NCI-H524 (cell line): ENCODE results near the gene NLN.
"Not testable (repeated sequence)": the region's sequence is repeated elsewhere in the genome, so short reads cannot be mapped to it uniquely, and the experiment has no call there.

Experiments
- DNase-seq, 2 experiments: peaks; one replicate each; lab custom pipeline; 2025; lab: John Stamatoyannopoulos, UW

NLN gene

DNA sequence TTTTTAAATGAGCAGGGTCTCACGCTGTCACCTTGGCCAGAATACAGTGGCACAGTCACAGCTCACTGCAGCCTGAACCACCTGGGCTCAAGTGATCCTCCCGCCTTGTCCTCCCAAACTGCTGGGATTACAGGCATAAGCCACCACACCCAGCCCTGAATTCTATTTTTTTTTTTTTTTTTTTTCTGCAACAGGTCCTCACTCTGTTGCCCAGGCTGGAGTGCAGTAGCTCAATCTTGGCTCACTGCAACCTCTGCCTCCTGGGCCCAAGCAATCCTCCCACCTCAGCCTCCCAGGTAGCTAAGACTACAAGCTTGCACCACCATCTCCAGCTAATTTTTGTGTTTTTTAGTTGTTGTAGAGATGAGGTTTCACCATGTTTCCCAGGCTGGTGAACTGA lies 51.0 kb downstream of the NLN start:
- DNase-seq = not testable (repeated sequence)

DNA sequence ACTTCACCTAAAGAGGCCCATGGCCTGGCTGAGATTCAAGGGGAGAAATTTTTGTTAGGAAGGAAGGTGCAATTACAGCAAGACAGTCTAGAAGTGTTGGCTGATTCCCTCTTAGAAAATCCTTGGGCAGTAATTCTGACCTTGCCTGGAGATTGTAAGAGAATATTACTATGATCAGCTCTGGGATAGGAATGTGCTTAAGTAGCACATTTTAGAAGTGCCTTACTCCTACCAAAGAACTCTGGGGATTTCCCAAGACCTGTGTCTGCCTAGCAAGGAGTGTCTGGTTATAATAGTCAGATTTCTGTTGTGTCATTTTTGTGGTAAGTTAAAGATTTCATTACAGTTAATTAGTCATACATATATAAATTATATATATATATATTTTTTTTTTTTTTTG lies 52.3 kb downstream of the NLN start:
- DNase-seq = no peak

DNA sequence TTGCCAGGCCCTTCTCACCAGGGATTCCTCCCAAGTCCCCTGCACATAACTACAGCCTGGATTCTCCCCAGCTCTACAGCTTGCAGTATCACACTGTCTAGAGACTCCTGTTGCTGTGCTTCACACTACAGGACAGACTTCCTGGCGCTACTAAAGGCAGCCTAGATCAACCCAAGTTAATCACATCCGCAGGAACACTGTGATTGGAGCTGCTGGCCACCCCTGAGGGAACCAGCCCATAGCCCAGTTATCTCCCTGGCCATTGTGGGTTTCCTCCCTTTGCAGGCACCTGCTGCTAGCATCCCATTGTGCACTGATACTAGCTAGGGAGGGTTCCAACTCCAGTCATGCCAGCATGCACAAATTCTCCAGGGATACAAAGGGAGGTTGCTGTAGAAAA lies 53.5 kb downstream of the NLN start:
- DNase-seq = no peak

DNA sequence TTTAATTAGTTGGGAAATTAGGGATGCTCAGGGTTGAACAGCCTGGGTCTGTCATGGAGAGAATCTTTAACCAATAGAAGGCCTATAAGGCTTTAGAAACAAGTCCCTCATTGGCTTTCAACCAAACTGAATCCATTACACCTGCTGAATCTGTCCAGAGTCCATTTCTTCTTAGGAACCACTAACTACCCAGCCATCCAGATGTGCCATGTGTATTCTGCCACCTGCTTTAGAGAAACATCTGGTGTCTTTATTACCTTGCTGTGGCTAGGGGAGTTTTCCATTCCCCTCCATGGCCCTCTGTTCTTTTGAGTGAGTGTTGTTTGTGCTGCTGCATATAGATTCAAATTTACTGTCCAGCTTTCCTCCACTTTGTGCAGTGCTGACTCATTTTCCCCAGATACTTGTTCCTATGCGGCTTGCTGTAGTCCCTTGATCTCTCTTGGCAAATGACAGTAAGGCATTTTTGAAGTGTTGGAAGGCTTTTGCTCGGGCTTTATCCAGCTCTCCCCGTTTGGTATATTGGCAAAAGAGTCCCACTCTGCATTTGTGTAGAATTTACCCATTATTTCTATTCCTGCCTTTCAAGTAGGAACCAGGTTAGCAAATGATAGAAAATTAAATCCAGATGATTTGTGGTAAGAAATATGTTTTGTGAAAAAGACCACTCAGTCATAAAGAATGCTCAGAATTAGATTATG lies 54.6 kb downstream of the NLN start:
- no peak for DNase-seq

DNA sequence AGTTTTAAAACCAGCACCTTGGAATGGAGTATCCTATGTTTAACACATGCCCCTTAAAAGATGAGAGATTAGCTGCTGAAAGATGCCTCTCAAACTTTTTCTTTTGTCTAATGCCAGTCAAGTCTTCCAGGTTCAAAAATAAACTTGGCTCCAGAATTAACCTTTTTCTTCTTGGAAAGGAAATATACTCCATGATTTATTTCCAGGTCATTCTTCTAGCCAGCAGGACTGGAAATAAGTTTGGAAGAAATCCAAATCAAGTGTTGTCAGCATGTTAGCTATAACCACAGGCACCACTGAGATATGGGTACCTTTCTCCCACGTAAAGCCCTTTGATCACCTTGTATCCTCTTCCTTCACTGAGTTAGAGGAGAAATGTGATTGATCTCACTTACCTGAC lies 56.1 kb downstream of the NLN start:
- DNase-seq = no peak

DNA sequence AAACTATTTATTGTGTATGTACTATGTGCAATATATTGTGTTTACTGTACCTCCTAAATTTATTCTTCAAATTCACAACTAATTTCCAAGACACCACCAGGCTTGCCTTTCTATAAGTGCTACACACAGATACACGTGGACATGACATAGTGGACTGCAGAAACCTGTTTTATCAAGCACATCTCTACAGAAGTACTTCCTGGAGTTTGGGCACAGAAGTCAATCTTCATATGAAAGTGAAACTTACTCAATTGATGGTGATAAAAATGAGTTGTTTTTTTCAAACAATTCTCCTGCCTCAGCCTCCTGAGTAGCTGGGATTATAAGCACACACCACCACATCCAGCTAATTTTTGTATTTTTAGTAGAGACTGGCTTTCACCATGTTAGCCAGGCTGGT lies 57.6 kb downstream of the NLN start:
- DNase-seq = no peak

DNA sequence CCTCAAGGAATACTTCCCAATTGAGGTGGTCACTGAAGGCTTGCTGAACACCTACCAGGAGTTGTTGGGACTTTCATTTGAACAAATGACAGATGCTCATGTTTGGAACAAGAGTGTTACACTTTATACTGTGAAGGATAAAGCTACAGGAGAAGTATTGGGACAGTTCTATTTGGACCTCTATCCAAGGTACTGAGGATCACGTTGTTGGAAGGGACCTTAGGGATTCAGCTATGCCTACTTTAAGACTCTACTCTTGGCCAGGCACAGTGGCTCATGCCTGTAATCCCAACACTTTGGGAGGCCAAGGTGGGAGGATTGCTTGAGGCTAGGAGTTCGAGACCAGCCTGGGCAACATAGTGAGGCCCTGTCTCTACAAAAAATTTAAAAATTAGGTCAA lies 66.3 kb downstream of the NLN start:
- not testable (repeated sequence) for DNase-seq

DNA sequence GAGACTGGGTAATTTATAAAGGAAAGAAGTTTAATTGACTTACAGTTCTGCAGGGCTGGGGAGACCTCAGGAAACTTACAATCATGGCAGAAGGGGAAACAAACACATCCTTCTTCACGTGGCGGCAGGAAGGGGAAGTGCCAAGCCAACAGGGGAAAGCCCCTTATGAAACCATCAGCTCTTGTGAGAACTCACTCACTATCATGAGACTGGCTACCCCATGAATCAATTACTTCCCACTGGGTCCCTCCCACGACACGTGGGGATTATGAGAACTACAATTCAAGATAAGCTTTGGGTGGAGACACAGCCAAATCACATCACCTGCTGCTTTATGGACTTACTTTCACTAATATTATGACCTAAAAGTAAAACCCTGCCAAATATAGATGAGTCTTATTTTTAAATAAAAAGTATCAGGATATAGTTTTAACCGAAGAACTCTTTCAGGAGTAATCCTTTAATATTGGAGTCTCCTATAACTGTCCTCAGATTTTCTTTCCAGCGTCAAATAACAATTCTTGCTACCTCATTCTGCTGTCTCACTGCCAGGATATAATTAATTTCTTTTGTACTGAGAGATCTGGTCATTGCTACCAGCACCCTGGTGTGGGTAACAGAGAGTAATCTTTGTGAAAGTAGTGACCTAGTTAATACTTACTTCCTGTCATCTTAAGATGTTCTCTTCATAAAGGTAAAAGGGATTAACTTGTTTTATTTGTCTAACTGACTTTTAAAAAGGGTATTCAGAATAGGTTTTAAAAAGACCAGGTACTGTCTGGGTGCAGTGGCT lies 68.6 kb downstream of the NLN start:
- DNase-seq = no peak

DNA sequence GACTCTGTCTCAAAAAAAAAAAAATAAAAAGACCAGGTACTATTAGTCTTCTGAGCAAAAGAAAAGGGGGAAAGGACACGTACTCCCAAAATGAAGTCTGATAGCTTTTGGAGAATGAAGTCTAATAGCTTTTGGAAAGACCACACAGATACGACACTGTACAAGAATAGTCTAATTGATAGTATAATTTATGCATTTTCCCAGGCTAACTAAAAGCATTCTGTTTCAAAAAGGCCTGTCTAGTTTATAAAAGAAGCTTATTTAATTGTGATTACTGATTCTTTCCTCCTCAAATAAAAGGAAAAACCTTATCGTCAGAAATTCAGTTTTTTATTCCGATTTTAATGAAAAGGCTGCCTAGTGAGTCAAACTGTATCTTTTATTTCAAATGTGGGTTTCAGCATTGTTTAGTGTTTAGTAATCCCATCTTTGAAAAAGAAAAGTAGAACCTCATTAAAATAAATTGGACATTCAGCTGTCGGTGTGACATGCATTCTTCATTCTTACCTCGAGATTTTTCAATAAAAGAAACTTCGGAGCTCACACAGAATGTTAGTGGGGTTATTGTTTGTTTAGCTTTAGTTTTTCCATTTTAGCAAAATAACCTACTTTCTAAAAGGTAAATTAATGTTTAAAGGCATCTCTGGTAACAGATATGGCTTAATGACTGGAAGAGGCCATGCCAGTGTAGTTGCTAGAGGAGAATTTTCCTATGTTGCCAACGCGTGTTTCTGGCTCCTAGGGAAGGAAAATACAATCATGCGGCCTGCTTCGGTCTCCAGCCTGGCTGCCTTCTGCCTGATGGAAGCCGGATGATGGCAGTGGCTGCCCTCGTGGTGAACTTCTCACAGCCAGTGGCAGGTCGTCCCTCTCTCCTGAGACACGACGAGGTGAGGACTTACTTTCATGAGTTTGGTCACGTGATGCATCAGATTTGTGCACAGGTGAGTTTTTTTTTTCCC lies 70.0 kb downstream of the NLN start:
- DNase-seq = no peak

DNA sequence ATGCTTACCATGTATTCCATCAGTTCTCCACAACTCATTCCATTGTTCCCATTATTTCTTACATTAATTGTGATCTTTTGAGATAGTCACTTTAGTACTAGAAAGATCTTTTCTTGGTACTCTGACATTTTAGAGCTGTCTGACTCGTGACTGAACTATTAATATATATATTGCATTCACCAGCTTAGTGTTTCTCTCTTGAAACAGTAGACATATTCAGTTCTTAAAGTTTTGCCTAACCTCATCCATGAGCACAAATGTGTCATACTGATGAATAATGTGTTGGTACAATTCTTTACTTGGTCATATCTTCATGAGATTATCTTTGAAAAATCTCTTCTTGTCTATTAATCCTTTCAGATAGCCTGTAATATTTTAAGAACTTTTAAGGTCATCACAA lies 74.3 kb downstream of the NLN start:
- no peak for DNase-seq

DNA sequence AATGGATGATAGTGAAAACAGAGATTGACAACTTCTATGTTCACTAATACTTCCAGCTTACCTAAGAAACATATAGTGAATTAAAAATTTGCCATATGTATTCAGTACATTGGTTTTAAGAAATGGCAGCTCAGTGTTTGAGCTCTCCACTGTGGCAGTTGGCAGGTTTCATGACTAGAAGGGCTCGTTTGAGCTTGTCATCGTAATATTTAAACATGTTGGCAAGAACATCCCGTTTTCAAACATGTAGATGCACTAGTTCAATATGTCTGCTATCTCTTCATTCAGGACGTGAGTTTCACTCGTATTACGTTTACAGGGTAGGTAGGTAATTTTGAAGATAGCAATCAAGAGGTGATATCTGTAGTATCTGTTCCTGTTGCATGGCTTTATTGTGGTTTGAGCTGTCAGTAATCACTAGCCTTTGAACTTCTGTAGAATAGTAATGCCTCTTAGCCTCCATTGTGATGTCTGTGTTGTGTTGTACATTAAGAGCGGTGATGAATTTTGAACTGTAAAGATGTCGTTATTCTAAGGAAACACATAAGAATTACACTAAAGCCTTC lies 74.8 kb downstream of the NLN start:
- DNase-seq = no peak

DNA sequence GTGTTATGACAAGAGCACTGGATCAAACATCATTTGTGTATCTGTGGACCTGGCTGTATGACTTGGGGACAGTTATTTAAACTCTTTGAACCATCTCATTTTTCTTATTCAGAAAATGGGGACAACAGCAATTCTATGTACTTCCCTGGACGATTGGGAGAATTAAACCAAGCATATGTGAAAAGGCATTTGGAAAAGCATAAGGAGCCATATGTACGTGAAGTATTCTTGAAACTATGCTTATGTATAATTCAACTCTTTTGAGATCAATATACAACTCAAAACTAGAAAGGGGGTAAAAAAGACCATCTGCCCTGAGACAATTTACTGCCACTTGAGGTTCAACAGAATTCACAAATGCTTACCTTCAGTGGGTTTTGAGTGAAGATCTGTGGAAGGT lies 75.5 kb downstream of the NLN start:
- peak; percentile 62 to 88 for DNase-seq

DNA sequence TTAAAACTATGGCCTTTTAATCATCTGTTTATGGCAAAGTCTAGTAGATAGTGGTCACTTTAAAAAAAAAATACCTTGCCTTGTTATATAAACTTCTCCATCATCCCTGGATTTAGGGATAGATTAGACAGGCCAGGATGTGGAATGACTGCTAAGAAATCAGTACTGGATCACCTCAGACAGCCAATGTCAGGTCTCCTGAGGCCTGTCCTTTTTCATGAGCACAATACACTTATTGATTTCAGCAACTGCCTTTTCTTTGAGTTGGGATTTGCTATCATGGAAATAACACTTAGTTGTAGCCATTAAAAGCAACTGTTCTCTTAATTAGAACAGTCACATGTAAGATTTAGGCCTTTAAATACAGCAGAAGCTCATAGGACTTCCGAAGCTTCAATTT lies 77.9 kb downstream of the NLN start:
- DNase-seq = no peak

DNA sequence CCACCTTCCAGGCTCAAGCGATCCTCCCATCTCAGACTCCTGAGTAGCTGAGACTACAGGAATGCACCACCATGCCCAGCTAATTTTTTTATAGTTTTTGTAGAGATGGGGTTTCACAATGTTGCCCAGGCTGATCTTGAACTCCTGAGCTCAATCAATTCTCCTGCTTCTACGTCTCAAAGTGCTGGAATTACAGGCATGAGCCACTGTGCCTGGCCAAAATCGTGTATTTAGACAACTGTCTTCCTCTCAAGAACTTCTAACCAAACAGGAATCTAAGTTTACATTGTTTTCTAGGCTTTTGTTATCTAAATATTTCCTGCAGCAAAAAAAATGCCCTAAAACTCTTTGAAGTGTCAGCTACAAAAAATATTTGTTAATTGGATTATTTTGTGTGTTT lies 78.8 kb downstream of the NLN start:
- DNase-seq = no peak

DNA sequence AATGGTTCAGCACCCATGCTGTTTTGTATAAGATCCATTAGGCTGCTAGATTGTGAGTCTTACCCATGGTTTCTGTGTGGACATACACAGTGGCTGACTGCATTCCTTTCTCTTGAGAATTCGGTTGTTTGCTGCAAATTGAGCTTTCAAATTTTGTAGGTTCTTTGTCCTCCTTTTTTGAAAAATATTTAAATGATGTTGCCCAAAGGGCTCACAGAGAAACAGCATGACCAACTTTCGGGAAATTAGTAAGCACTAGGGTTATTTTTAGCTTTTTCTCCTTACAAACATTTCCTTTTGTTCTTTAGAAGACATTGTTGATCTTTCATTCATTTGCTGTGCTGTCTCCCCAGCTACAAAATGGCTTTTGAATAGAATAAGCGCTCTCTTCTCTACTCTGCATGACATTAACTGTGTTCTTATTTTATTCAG lies 79.4 kb downstream of the NLN start:
- DNase-seq = no peak

DNA sequence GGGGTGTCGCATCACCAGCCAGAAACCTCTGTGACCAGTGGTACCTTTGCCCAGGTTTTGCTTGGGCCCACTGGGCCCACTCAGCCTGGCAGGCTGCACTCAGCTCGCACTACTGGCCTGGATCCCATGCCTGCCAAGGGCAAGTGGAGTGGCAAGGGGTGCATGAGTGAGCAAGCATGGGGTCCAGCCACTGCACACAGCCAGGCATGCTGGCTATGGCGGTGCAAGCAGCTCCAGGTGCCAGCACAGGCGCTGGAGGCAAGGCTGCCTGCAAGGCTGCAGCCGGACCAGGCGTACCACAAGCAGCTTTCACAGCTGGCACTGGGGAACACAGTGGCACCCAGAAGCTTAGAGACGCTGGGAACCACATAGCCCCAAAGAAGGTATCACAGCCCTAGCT lies 80.1 kb downstream of the NLN start:
- no peak for DNase-seq

DNA sequence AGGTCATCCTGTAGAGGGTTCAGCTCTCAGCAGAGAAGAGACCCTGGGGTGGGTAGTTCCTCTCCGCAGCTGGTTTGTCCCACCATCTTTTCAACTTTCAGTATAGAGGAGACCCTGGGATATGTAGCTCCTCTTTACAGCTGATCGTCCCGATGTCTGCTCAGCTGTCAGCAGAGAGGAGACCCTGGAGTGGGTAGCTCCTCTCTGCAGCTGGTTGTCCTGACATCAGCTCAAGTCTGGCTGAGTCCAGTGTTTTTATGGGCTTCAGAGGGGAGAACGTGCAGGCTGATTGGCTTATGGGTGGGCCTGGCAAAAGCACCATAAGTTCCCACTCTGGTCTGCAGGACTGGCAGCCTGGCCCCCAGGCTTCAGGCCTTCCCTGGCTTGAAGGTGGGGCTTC lies 80.8 kb downstream of the NLN start:
- DNase-seq = no peak

DNA sequence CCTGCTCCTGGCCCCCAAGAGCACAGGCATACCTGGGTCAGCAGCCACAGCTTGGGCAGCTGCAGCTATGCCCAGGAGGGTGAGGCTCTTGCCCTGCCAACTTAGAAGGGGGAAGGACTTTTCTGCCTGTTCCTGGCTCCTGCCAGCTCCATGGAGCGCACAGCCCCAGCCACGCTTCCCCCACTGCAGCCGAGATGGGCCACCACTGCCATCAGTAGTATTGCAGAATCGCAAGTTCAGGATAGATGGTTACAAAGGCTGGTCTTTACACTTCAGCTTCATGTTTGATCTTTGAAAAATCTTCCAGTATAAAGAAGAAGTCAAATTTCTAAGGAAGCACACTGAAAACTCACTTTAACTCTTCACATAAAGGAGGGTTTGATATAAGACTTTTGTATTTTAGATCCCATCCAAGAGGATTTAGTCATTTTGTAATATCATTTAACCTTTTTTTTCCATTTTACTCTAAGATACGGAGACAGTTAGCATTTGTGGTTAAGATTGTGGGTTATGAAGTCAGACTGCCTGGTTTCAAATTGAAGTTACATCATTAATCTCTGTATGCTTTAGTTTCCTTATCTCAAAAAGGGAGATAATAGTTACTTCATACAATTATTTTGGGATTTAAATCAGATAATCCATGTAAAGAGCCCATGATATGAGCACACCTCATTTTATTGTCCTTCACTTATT lies 81.8 kb downstream of the NLN start:
- DNase-seq = no peak

DNA sequence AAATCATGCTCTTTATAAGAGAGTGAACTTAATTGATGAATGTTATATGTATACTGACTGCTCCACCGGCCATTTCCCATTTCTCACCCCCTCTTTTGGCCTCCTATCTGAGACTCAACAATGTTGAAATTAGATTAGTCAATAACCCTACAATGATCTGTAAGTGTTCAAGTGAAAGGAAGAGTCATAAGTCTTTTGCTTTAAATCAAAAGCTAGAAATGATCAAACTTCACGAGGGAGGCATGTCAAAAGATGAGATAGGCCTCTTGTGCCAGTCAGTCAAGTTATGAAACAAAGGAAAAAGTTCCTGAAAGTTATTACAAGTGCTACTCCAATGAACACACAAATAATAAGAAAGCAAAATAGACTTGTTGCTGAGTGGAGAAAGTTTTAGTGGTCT lies 83.1 kb downstream of the NLN start:
- DNase-seq = no peak

DNA sequence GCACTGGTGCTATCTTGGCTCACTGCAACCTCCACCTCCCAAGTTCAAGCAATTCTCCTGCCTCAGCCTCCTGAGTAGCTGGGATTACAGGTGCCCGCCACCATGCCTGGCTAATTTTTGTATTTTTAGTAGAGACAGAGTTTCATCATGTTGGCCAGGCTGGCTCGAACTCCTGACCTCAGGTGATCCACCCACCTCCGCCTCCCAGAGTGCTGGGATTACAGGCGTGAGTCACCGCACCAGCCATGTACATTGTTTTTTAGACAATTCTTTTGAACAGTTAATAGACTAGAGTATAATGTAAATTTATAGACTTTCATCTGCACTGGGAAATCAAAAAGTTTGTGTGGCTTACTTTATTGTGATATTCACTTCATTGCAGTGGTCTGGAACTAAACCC lies 85.5 kb downstream of the NLN start:
- not testable (repeated sequence) for DNase-seq

DNA sequence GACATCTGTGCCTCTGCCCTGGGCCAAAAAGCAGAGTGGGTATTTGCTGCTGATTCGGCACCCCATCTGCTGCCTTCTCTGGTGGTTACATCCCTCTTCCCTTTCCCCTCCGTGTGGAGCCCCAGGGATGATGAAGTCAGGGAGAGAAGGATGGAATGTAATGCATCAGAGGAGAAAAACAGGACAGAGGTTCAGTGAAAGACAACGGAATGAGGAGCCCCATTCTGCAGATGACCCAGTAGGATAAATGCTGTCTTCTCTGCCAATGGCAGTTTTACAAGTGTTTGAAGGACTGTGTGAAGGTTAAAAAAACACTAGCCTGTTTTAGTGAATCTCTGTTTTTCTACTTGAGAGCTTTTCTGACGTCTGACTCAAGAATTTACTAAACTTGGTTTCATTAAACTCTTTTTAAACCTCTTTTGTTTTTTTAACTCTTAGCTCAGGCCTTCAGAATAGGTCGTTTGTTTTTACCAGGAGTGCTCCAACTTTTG lies 86.3 kb downstream of the NLN start:
- peak in 1 of 2 experiments; percentile 9 for DNase-seq
